HG03342 (cell line): Measurements from ENCODE around the gene GABARAPL2.
A peak's percentile ranks its signal among the peaks of the same experiment; 100 is the strongest.

Source experiments
- ATAC-seq: cut with Tn5 transposase; IDR thresholded peaks from one replicate; pipeline ENCODE4 v1.9.1; 2021; ENCODE audit warnings: mild to moderate bottlenecking, moderate library complexity; ENCODE audit not compliant: unreplicated experiment

GABARAPL2 gene

GRCh38 chr16:75552951-75553350 lies 13.2 kb upstream of the GABARAPL2 start:
- ATAC-seq, result no peak

- ATAC-seq, result peak; percentile 27
Measured at GRCh38 chr16:75555213-75555706, 10.9 kb upstream of the GABARAPL2 start.

- ATAC-seq, result peak; percentile 95
Measured at GRCh38 chr16:75555707-75556430, 10.3 kb upstream of the GABARAPL2 start, which contains the start of gene TMEM231. TSS of gene TMEM231 (minus strand) at chr16:75556252. CDS start at chr16:75556209, 43 bp downstream.

- ATAC-seq, result no peak
Measured at GRCh38 chr16:75556431-75556950, 9.7 kb upstream of the GABARAPL2 start.

GRCh38 chr16:75558846-75559401 lies 7.3 kb upstream of the GABARAPL2 start:
- ATAC-seq, result no peak

GRCh38 chr16:75559564-75560372 lies 6.4 kb upstream of the GABARAPL2 start:
- ATAC-seq, result no peak

- ATAC-seq, result no peak
Measured at GRCh38 chr16:75565640-75566039, 539 bp upstream of the GABARAPL2 start.

GRCh38 chr16:75566758-75567255 lies 628 bp downstream of the GABARAPL2 start:
- peak; percentile 3 for ATAC-seq

- no peak for ATAC-seq
Measured at GRCh38 chr16:75567911-75568310, 1.7 kb downstream of the GABARAPL2 start.

- peak; percentile 23 for ATAC-seq
Measured at GRCh38 chr16:75570396-75571065, 4.4 kb downstream of the GABARAPL2 start.

GRCh38 chr16:75572864-75573542 lies 6.8 kb downstream of the GABARAPL2 start:
- no peak for ATAC-seq

- ATAC-seq, result no peak
Measured at GRCh38 chr16:75573955-75574354, 7.8 kb downstream of the GABARAPL2 start.

- no peak for ATAC-seq
Measured at GRCh38 chr16:75575958-75576357, 9.8 kb downstream of the GABARAPL2 start.

GRCh38 chr16:75576384-75576811 lies 10.2 kb downstream of the GABARAPL2 start:
- peak; percentile 68 for ATAC-seq

- ATAC-seq, result no peak
Measured at GRCh38 chr16:75578212-75578611, 12.0 kb downstream of the GABARAPL2 start.

- ATAC-seq, result no peak
Measured at GRCh38 chr16:75578725-75579124, 12.5 kb downstream of the GABARAPL2 start.

- ATAC-seq, result peak; percentile 41
Measured at GRCh38 chr16:75579281-75579834, 13.2 kb downstream of the GABARAPL2 start.

- ATAC-seq, result no peak
Measured at GRCh38 chr16:75584108-75584507, 17.9 kb downstream of the GABARAPL2 start.

GRCh38 chr16:75588716-75589115 lies 22.5 kb downstream of the GABARAPL2 start:
- no peak for ATAC-seq

GRCh38 chr16:75589306-75589705 lies 23.1 kb downstream of the GABARAPL2 start:
- no peak for ATAC-seq
